Activated naive CD4-positive, alpha-beta T cell treated with anti-CD3 and anti-CD28 coated beads, Interleukin-2, amount 50 U/mL, for 16 hours (primary cell): ENCODE results near the gene KCNT2.
"Not testable (repeated sequence)": the region's sequence is repeated elsewhere in the genome, so short reads cannot be mapped to it uniquely, and the experiment has no call there.

Experiments
- DNase-seq: peaks from one replicate; pipeline ENCODE4 v3.0.0-alpha.2; 2020

KCNT2 gene

GRCh38 chr1:196590012-196590708, 18.1 kb downstream of the KCNT2 start:
- DNase-seq, result no peak

DNA sequence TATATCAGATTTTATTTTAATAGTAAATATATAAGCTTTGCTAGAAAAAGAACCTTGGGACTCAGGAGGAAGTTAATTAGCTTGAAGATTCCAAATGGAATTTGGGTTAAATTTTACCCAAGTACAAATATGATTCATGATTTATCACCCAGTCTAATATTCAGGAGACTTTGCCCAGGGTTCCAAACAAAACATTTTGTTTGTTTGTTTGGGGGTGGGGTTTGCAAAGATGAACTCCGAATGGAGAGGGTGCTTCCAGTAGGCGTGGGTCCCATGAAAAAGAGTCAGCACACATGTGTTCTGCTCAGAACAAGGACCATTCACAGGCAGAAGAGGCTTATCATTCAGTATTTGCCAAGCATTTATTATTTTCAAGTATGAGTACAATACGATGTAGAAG, 23.5 kb downstream of the KCNT2 start:
- no peak for DNase-seq

DNA sequence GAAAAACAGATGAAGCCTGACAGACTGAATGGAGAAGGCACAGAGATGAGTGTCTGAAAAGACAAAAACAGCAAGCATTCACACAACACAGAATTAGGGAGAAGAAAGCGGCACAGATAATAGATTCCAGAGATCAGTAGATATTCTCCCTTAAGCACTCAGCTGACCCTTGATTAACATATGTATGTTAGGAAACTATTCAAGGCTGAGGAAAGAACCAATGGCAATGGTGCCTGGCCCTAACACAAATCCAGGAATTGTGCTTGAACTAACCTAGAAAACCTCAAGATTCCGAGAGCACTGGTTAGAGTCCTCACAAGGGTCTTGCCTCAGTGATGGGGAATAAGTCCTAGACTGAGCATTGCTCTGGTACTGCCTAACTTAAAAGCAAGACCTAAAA, 30.9 kb downstream of the KCNT2 start:
- no peak for DNase-seq

DNA sequence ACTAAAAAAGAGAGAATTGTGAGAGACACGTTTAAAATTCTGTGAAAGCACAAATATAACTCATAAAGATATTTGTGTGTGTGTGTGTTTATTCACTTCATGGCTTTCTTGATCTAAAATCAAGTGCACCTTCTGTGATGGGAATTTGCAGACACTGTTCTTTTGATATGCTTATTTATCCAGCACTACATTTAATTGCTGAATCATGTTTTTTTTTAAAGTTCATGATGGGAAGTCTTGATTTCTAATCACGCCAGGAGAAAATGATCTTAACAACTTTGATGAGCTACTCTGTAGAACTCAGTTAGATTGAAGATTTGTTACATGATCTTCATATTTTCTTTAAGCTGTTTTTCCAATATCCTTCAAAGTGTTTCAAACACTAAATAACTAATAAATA, 35.0 kb downstream of the KCNT2 start:
- no peak for DNase-seq

- DNase-seq, result no peak
Observed at GRCh38 chr1:196567238-196567637, 41.0 kb downstream of the KCNT2 start.

DNA sequence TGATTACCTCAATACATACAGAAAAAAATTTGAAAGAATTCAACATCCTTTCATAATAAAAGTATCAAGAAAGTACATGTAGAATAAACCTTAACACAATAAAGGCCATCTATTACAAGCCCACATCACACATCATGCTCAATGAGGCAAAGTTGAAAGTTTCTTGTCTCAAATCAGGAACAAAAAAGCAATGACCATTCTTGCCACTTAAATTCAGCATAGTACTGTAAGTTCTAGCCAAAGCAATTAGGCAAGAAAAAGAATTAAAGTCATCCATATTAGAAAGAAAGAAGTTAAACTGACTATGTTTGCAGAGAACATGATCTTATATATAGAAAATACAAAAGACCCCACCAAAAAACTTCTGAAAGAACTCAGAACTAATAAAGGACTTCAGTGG, 44.5 kb downstream of the KCNT2 start:
- no peak for DNase-seq

DNA sequence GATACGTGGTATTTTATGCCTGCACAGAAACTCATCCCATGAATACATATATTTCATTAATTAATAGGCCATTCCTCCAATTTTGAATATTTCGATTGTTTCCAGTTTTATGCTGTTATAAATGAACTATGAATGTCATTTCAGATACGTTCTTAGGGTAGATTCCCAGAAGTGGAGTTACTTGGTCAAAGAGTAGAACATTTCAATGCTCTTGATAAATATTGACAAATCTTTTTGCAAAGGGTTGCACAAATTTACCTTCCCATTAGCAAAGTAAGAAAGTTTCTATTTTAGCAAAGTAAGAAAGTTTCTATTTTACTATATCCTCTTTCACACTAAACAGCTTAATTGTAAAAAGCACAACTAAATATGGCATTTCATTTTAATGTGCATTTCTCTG, 48.9 kb downstream of the KCNT2 start:
- DNase-seq, result no peak

- DNase-seq, result no peak
Observed at GRCh38 chr1:196558411-196558810, 49.8 kb downstream of the KCNT2 start.

DNA sequence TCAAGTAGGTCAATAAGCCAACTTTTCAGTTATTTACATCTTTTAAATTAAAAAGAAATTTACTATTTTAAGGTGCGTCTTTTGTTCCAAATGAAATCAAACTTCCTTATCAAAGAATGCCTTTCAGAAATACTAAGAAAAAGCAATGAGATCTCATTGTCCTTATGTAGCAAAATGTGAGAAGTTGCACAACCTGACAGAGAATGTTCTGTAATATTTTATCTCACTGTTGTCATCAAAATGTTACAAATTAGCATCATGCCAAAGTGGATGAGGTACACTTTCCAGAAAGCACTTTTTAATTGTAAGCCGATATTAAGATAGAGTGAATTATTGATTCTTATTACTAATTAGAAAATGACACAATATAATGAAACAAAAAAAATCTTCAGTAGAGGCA, 50.4 kb downstream of the KCNT2 start:
- DNase-seq, result no peak

DNA sequence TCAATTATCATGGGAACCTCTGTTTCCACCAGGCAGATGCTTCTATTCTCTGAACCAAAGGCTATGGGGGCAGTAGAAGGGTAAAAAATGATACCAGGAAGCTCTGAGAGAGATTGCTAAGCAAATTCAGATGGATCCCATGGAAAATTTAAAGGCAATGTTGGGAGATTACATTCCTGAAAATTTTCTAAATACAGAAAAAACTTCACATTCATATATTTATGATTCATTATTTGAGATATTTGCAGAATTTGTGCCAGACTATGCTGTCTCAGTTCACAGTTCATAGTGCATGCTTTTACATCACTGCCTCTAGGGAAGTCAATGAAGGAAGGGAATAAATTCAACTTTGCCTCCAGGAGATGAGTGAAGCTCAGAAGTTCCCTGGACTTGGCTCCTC, 57.5 kb downstream of the KCNT2 start:
- no peak for DNase-seq

GRCh38 chr1:196546272-196547111, 61.7 kb downstream of the KCNT2 start:
- DNase-seq, result no peak

DNA sequence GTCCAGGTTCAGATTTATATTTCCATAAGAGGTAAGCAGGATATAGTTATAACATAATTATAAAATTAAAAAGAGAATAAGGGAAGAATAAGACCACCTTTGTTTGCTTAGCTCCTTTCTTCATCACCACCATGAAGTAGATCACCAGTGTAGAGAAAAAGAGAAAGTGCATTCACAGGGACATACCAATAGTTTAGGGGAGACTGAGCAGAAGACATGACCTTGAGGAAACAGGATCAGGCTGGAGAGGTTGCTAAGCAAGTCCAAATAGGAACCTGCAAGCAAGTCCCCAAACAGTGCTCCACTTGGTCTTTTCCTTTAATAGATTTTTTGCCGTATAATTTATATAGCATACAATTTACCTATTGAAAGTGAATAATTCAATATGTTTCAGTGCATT, 63.0 kb downstream of the KCNT2 start:
- no peak for DNase-seq

- no peak for DNase-seq
Observed at GRCh38 chr1:196544617-196545016, 63.6 kb downstream of the KCNT2 start.

GRCh38 chr1:196543833-196544232, 64.4 kb downstream of the KCNT2 start:
- no peak for DNase-seq

DNA sequence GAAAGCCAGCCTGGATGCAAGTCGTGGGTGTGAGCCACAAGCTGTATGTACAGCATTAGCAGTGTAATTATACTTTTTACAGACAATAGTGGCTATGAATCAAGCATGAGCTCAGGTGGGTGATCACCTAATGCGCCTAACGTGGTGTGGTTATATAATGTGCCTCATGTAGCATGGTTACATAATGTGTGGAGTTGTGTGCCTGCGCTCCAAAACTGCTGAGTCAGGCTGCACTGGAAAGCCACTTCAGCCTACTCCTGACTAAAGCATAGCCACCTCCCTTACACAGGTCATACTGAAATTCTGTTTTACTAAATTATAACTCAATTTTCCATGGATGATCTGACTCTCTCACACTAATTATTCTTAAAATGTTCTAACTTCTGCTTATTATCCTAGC, 69.8 kb downstream of the KCNT2 start:
- no peak for DNase-seq

DNA sequence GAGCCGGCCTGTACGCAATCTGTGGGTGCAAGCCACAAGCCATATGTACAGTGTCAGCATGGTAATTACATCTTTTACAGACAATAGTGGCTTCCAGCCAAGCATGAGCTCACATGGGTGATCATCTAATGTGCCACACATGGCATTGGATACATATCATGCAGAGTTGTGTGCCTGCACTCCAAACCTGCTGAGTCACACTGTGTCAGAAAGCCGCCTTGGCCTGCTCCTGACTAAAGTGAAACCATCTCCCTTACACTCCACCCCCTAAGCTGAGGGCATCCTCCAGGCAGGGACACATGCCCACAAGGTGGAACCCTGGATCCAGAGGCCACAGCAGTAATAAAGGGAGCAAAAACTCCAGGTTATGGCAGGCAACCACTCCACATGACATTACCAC, 72.5 kb downstream of the KCNT2 start:
- DNase-seq, result no peak

GRCh38 chr1:196531737-196532524, 76.3 kb downstream of the KCNT2 start:
- no peak for DNase-seq

DNA sequence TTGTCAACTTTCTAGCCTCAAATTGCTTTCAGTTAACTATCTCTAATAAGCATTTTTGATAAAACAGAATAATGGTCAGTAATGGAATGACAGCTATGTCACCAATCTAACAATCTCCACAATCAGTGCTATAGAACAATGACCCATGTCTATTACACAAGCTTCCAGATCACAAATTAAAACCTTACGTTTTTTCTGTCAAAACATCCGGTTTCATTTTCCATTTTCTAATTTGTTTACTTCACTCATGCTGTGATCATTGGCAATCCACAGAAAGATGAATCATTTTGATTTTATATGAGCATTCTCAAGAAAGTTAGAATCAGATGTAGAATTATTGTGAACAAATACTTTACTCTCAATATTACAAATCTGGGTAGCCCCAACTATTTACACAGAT, 80.3 kb downstream of the KCNT2 start:
- no peak for DNase-seq

DNA sequence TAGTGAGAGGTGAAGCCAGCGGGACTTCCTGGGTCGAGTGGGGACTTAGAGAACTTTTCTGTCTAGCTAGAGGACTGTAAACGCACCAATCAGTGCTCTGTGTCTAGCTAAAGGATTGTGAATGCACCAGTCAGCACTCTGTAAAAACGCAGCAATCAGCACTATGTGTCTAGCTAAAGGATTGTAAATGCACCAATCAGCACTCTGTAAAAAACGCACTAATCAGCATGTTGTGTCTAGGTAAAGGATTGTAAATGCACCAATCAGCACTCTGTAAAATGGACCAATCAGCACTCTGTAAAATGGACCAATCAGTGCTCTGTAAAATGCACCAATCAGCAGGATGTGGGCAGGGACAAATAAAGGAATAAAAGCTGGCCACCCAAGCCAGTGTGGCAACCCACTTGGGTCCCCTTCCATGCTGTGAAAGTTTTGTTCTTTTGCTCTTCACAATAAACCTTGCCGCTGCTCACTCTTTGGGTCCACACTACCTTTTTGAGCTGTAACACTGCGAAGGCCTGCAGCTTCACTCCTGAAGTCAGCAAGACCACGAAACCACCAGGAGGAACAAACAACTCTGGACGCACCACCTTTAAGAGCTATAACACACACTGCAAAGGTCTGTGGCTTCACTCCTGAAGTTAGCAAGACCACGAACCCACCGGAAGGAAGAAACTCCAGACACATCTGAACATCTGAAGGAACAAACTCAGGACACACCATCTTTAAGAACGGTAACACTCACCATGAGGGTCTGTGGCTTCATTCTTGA, 85.5 kb downstream of the KCNT2 start:
- DNase-seq, result not testable (repeated sequence)

DNA sequence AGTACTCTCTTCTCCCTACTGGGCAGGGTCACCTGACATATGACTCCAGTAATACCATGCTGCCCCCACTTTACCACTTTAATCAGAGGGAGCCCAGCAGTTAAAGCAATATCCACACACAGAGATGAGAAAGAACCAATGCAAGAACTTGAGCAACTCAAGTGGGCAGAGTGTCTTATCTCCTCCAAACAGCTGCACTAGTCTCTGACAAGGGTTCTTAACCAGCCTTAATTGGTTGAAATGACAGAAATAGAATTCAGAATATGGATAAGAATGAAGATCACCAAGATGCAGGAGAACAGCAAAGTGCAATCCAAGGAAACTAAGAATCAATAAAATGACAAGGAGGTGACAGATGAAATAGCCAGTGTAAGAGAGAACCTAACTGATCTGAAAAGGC, 91.0 kb downstream of the KCNT2 start:
- no peak for DNase-seq

- no peak for DNase-seq
Observed at GRCh38 chr1:196516373-196516772, 91.9 kb downstream of the KCNT2 start.

- DNase-seq, result no peak
Observed at GRCh38 chr1:196515904-196516303, 92.3 kb downstream of the KCNT2 start.

GRCh38 chr1:196513821-196514220, 94.4 kb downstream of the KCNT2 start:
- DNase-seq, result no peak
